ENCODE measurements around the gene SRD5A3.

- TF ChIP-seq TCF12 (IDR thresholded peaks at IDR 0.05; ENCODE audit: low read depth) (no peak), YY1 (IDR thresholded peaks at IDR 0.05; ENCODE audit: low read depth) (no peak), MAX (IDR thresholded peaks at IDR 0.05) (no peak), CEBPB (IDR thresholded peaks at IDR 0.05) (no peak), REST (IDR thresholded peaks at IDR 0.05; ENCODE audit: low read depth) (no peak), EP300 (IDR thresholded peaks at IDR 0.05; ENCODE audit: borderline replicate concordance) (no peak), CREB1 (IDR thresholded peaks at IDR 0.05; ENCODE audit: low read depth) (no peak), RAD21 (IDR thresholded peaks at IDR 0.05; ENCODE audit: low read depth) (no peak), ZBTB7A (IDR thresholded peaks at IDR 0.05; ENCODE audit: low read depth) (no peak), TAF1 (IDR thresholded peaks at IDR 0.05; ENCODE audit: low read depth) (no peak), NFIC (IDR thresholded peaks at IDR 0.05) (no peak), FOXM1 (IDR thresholded peaks at IDR 0.05; ENCODE audit: borderline replicate concordance, low read depth) (no peak), EGR1 (IDR thresholded peaks at IDR 0.05) (no peak), USF1 (IDR thresholded peaks at IDR 0.05) (no peak)
Observed at GRCh38 chr4:55393461-55394320, 47.6 kb downstream of the SRD5A3 start.
